Measurements from ENCODE around the gene CELF5.
"Not testable (repeated sequence)": the region's sequence is repeated elsewhere in the genome, so short reads cannot be mapped to it uniquely, and the experiment has no call there.

CELF5 gene

DNA sequence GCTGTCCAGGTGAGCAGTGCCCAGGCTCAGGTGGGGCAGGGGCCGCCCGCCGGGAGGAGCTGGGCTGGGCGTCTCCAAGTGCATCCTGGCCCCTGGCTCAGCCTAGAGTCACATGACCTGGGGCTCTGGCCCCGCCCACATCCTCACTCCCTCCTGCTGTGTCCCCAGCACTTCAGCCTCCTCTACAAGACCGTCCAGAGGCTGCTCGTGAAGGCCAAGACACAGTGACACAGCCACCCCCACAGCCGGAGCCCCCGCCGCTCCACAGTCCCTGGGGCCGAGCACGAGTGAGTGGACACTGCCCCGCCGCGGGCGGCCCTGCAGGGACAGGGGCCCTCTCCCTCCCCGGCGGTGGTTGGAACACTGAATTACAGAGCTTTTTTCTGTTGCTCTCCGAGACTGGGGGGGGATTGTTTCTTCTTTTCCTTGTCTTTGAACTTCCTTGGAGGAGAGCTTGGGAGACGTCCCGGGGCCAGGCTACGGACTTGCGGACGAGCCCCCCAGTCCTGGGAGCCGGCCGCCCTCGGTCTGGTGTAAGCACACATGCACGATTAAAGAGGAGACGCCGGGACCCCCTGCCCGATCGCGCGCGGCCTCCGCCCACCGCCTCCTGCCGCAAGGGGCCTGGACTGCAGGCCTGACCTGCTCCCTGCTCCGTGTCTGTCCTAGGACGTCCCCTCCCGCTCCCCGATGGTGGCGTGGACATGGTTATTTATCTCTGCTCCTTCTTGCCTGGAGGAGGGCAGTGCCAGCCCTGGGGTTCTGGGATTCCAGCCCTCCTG, 16.8 kb upstream of the CELF5 start:
- DNase-seq (ENCODE audit: low read depth): no peak

GRCh38 chr19:3208317-3209207, 15.9 kb upstream of the CELF5 start:
- DNase-seq (ENCODE audit: low read depth): no peak

GRCh38 chr19:3210347-3211017, 14.0 kb upstream of the CELF5 start:
- DNase-seq (ENCODE audit: low read depth): no peak

- DNase-seq (ENCODE audit: low read depth): no peak
Measured at GRCh38 chr19:3211191-3211590, 13.3 kb upstream of the CELF5 start.

DNA sequence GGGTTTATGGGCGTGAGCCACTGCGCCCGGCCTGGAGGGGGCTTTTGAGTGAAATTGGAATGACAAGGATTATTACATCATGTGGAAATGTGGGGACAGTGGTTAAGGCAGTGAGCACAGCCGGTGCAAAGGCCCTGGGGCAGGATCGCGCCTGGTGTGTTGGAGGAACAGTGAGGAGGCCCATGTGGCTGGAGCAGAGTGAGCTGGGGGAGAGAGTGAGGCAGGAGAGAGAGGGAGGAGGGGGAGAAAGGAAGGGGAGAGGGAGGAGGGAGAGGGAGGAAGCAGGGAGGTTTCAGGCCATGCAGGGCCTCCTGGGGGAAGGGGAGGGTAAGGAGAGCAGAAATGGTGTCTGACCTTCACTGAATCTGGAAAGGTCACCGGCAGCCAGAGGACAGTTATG, 11.3 kb upstream of the CELF5 start:
- DNase-seq (ENCODE audit: low read depth): no peak

DNA sequence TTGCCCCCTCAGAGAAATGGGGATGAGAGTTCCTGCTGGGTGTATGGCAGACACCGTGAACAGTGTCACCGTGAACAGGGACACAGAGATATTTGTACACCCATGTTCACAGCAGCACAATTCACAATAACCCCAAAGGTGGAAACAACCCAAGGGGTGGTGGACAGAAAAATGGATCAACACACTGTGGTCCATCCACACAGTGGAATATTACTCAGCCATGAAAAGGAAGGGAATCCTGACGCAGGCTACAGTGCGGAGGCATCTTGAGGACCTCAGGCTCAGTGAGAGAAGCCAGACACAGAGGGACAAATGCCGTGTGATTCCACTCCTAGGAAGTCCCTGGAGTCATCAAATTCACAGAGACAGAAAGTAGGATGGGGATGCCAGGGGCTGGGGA, 7.6 kb upstream of the CELF5 start:
- no peak for DNase-seq (ENCODE audit: low read depth)

DNA sequence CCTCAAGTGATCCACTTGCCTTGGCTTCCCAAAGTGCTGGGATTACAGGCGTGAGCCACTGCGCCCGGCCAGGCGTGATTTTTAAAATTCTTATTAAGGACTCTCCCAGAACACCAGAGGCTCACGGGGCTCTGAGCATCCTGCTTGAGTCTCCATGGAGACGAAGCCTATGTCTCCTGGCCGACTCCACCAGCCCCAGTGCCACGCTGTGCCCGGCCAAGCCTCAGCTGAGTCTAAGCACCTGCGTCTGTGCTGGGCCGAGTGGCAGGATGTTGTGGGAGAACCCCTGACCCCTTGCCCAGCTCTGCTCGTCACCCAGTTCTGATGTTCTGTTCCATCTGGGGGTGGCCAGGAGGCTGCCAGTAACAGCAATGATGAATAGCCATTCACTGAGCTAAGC, 3.9 kb upstream of the CELF5 start:
- no peak for DNase-seq (ENCODE audit: low read depth)

- not testable (repeated sequence) for DNase-seq (ENCODE audit: low read depth)
Measured at GRCh38 chr19:3221576-3221975, 2.9 kb upstream of the CELF5 start.

GRCh38 chr19:3222709-3223108, 1.8 kb upstream of the CELF5 start:
- DNase-seq (ENCODE audit: low read depth): no peak

DNA sequence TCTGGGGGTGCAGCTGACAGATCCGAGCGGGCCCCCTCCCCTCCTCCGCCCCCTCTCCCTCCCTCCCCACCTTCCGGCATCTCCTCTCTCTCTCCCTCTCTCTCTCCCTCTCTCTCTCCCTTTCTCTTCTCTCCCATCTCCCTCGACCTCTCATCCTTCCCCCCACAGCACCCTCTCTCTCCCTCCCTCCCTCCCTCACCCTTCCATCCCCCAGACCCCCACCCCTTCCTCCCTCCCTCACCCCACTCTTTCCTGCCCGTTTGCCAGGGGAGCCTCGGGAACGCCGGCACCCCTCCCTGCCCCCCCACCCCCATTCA, 666 bp downstream of the CELF5 start:
- no peak for DNase-seq (ENCODE audit: low read depth)

DNA sequence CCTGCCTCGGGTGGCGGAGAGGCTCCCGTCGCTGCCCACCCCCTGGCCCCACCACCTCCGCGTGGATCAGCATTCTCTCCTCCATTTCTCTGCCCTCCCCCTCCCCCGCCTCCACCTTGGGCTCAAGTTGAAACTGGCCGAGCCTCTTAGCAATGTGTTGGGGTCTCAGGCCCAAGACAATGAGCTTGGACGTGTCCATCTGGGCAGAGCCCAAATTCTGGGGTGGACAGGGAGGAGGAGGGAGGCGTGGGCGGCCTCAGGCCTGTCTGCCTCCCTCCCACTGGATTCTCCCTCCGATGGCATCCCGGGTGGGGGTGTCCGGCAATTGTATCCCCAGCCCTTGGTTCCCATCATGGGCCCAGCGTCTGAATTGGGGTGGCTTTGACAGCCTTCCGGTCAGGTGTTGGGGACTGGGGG, 1.2 kb downstream of the CELF5 start:
- no peak for DNase-seq (ENCODE audit: low read depth)

- DNase-seq (ENCODE audit: low read depth): no peak
Measured at GRCh38 chr19:3227054-3227626, 2.7 kb downstream of the CELF5 start.

GRCh38 chr19:3229346-3229743, 4.9 kb downstream of the CELF5 start:
- DNase-seq (ENCODE audit: low read depth): no peak

DNA sequence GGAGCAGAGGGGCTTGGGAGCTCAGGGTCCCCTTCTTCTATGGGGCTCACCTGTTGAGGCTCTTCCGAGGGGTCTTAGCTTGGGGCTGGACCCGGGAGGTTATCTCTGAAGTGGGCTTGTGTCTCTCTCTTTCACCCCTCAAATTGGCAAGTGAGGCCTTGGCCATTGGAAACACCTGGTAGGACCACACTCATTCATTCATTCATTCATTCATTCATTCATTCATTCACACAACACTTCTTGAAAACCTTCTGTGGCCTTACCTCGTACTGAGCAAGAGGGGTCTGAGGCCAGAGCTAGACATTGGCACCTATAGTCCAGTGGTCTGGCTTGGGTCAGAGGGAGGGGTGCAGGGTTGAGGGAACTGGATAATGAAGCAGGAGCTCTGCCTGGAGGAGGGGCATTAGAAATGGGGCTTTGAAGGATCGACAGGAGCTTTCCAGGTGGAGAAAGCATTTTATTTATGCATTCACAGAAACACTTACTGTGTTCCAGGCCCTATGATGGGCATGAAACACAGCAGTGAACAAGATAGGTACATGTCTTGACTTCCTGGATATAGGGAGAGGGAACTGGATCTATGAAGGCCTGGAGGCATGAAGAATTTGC, 5.5 kb downstream of the CELF5 start:
- no peak for DNase-seq (ENCODE audit: low read depth)

- no peak for DNase-seq (ENCODE audit: low read depth)
Measured at GRCh38 chr19:3231288-3231687, 6.8 kb downstream of the CELF5 start.

DNA sequence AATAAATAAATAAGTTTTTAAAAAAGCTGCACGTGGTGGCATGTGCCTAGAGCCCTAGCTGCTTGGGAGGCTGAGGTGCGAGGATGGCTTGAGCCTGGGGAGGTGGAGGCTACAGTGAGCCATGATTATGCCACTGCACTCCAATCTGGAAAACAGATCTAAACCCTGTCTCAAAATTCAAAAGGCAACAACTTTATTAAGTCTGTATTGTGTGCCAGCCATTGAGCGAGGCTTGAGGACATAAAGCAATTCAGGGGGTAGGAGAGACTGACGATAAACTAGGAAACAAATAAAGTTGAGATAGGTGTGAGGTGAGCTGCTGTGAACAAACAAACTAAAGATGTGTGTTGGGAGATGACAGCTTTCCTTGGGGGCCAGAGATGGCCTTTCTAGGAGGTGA, 8.7 kb downstream of the CELF5 start:
- DNase-seq (ENCODE audit: low read depth): no peak

DNA sequence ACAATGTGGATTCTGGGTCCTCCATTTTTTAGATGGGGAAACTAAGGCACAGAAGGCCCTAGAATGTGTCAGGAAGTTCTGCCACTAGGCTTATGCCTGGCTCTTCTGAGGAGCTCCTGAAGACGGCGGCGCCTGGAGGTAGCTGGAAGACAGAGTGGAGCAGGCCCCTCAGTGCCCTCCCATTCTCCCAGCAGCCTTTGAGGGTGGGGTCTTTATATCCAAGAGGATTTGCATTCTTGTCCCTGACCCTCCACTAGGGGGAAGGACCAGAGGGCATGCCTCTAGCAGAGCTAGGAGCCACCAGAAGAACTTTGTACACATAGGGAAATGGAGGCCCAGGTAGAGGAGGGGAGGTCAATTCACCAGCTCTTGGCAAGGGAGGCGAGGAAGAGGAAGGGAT, 9.4 kb downstream of the CELF5 start:
- no peak for DNase-seq (ENCODE audit: low read depth)

- no peak for DNase-seq (ENCODE audit: low read depth)
Measured at GRCh38 chr19:3234800-3235199, 10.3 kb downstream of the CELF5 start.

- not testable (repeated sequence) for DNase-seq (ENCODE audit: low read depth)
Measured at GRCh38 chr19:3235604-3236003, 11.1 kb downstream of the CELF5 start.

GRCh38 chr19:3236272-3236671, 11.8 kb downstream of the CELF5 start:
- no peak for DNase-seq (ENCODE audit: low read depth)

DNA sequence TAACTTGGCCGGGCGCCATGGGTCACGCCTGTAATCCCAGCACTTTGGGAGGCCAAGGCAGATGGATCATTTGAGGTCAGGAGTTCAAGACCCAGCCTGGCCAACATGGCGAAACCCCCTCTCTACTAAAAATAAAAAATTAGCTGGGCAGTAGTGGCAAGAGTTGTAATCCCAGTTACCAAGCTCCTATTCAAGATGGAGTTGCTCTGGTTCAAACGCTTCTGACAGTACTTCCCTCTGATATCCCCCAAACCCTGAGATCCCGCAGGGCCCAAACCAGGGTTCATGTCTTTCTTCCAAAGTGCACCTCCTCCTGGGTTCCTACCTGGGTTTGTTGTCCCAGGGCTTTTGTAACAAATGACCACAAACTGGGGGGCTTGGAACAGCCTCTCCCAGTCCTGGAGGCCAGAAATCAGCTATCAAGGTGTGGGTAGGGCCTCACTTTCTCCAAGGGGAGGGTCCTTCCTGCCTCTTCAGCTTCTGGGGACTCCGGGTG, 13.7 kb downstream of the CELF5 start:
- no peak for DNase-seq (ENCODE audit: low read depth)

DNA sequence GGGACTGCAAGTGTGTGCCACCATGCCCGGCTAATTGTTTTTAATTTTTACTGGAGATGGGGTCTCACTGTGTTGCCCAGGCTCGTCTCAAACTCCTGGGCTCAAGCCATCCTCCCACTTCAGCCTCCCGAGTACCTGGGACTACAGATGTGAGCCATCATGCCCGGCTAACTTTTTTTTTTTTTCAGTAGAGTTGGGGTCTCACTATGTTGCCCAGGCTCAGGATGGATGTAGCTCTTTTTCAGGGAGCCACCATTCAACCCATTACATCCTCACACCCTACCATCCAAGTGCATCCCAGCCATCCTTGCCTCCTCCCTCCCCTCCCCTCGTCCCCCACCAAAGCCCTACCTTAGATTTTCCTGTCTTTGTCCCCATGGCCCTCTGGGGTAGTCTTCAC, 14.9 kb downstream of the CELF5 start:
- no peak for DNase-seq (ENCODE audit: low read depth)
